Right atrium auricular region (tissue), 2 donors: Measurements from ENCODE around the gene ANKRD28. TPM values are rescaled to one million over a fixed set of nuclear protein-coding genes. Genes with fewer than 3 reads are reported as not detected.
"Not testable (repeated sequence)": the region's sequence is repeated elsewhere in the genome, so short reads cannot be mapped to it uniquely, and the experiment has no call there.

ENCODE experiments used
- DNase-seq: peaks from one replicate; pipeline ENCODE4 v3.0.0-alpha.2; 2019; ENCODE audit warnings: low spot score
- H3K27ac ChIP-seq, 2 donors: fragments of 200-600 bp; sonication (generic); 1 replicate in 1 of 2; 2 replicates in 1 of 2; pipeline ENCODE4 v1.5.1; 2016 to 2019
- H3K27me3 ChIP-seq, 2 donors: fragments of 200-600 bp; sonication (generic); one replicate each; pipeline versions ENCODE4 v1.5.1 to v1.6.0; 2017 to 2019
- H3K36me3 ChIP-seq: fragments of 200-600 bp; sonication (generic); one replicate; pipeline ENCODE4 v1.5.1; 2016
- H3K4me1 ChIP-seq, 2 donors: fragments of 200-600 bp; sonication (generic); one replicate each; pipeline versions ENCODE4 v1.5.1 to v1.6.0; 2017 to 2019
- H3K4me3 ChIP-seq, 2 donors: fragments of 200-600 bp; sonication (generic); 1 replicate in 1 of 2; 2 replicates in 1 of 2; pipeline ENCODE4 v1.5.1; 2017 to 2019; ENCODE audit warnings: mild to moderate bottlenecking in 1 of 2, moderate library complexity in 1 of 2
- H3K9me3 ChIP-seq, 2 donors: fragments of 200-600 bp; sonication (generic); one replicate each; pipeline ENCODE4 v1.5.1; 2019
- CTCF ChIP-seq, 2 donors: fragments of 200-600 bp; sonication (generic); IDR thresholded peaks; one replicate each; pipeline ENCODE4 v1.5.1; 2019; ENCODE audit warnings: antibody characterized with exemption in 2 of 2
- total RNA-seq, 2 donors: library from RNA; depleted of rRNA; stranded (reverse); fragments of >200 nt; gene quantifications; one replicate each; pipeline ENCODE4 v1.1.0, GENCODE V29; 2016

The ANKRD28 gene
- 10 to 100 TPM in 1 of 2 donors, 1 to 10 TPM in 1; 9.2 to 11.3 TPM for total RNA-seq

GRCh38 chr3:15797642-15798303 is at the start of gene ANKRD28:
Gene ANKRD28, minus strand, starts transcription at chr3:15797979. Its CDS starts 1,458 bp downstream, at chr3:15796521.
- TF ChIP-seq CTCF (IDR thresholded peaks at IDR 0.05), result peak in 1 of 2 donors; percentile 38
- Histone ChIP-seq H3K4me1 (peaks cover 0 to 37% of the 10 kb centered on the region in 2 donors), H3K27me3 (no peaks in the 10 kb centered on the region), H3K36me3 (no peaks in the 10 kb centered on the region), H3K9me3 (no peaks in the 10 kb centered on the region), H3K4me3 (peak within 1 kb of the TSS; percentile 25 to 35), H3K27ac (peak within 1 kb of the TSS; percentile 67 to 82)
- no peak for DNase-seq

DNA sequence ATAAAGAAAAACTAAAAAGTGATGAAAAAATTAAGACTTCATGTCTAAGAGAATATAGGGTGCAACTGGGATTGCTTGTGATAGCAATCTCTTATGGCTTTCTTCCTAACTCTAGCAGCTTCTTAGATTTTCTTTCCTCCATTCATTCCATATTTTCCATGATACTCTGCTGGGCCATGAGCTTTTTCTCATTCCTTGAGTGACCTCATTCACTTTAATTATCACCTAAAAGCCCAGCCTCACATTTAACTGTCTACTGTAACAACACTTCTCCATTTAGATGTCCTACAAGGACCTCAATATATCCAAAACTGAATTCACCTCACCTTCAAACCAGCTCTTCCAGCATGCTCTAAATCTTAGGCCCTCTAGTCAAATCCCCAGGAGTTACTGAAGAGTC is 49.5 kb upstream of the ANKRD28 start:
- no peaks in the 10 kb centered on the region for H3K4me1 ChIP-seq
- H3K27ac ChIP-seq, result no peak overlapping the region
- no peak for DNase-seq
- no peak for TF ChIP-seq CTCF (IDR thresholded peaks at IDR 0.05)
- H3K27me3 ChIP-seq, result no peaks in the 10 kb centered on the region
- no peak overlapping the region for H3K4me3 ChIP-seq
- H3K36me3 ChIP-seq, result no peaks in the 10 kb centered on the region
- peaks cover 0 to 18% of the 10 kb centered on the region in 2 donors for H3K9me3 ChIP-seq

GRCh38 chr3:15846606-15847005 is 48.8 kb upstream of the ANKRD28 start:
- Histone ChIP-seq H3K9me3 (peaks cover 0 to 12% of the 10 kb centered on the region in 2 donors), H3K27me3 (no peaks in the 10 kb centered on the region), H3K4me1 (no peaks in the 10 kb centered on the region), H3K36me3 (no peaks in the 10 kb centered on the region), H3K27ac (no peak overlapping the region), H3K4me3 (no peak overlapping the region)
- DNase-seq, result no peak
- TF ChIP-seq CTCF (IDR thresholded peaks at IDR 0.05), result no peak

DNA sequence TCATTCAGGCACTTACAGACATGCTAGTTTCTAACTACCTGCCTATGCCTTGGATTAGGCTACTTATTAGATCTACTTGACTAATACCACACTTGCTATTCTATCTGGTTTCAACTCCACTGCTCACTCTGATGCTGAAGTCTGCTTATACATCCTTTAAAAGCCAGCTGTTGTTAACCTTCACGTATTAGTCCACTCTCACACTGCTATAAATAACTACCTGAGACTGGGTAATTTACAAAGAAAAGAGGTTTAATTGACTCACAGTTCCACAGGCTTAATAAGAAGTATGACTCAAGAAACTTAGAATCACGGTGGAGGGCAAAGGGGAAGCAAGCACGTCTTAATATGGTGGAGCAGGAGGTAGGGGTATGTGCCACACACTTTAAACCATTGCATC is 47.7 kb upstream of the ANKRD28 start:
- no peaks in the 10 kb centered on the region for H3K27me3 ChIP-seq
- DNase-seq, result no peak
- no peaks in the 10 kb centered on the region for H3K36me3 ChIP-seq
- TF ChIP-seq CTCF (IDR thresholded peaks at IDR 0.05), result no peak
- peaks cover 0 to 13% of the 10 kb centered on the region in 2 donors for H3K9me3 ChIP-seq
- H3K4me3 ChIP-seq, result no peak overlapping the region
- no peak overlapping the region for H3K27ac ChIP-seq
- H3K4me1 ChIP-seq, result no peaks in the 10 kb centered on the region

- Histone ChIP-seq H3K27me3 (no peaks in the 10 kb centered on the region), H3K36me3 (no peaks in the 10 kb centered on the region), H3K4me3 (no peak overlapping the region), H3K4me1 (no peaks in the 10 kb centered on the region), H3K9me3 (peaks cover 0 to 17% of the 10 kb centered on the region in 2 donors), H3K27ac (no peak overlapping the region)
- DNase-seq, result no peak
- no peak for TF ChIP-seq CTCF (IDR thresholded peaks at IDR 0.05)
Observed at GRCh38 chr3:15844889-15845288, 47.1 kb upstream of the ANKRD28 start.

DNA sequence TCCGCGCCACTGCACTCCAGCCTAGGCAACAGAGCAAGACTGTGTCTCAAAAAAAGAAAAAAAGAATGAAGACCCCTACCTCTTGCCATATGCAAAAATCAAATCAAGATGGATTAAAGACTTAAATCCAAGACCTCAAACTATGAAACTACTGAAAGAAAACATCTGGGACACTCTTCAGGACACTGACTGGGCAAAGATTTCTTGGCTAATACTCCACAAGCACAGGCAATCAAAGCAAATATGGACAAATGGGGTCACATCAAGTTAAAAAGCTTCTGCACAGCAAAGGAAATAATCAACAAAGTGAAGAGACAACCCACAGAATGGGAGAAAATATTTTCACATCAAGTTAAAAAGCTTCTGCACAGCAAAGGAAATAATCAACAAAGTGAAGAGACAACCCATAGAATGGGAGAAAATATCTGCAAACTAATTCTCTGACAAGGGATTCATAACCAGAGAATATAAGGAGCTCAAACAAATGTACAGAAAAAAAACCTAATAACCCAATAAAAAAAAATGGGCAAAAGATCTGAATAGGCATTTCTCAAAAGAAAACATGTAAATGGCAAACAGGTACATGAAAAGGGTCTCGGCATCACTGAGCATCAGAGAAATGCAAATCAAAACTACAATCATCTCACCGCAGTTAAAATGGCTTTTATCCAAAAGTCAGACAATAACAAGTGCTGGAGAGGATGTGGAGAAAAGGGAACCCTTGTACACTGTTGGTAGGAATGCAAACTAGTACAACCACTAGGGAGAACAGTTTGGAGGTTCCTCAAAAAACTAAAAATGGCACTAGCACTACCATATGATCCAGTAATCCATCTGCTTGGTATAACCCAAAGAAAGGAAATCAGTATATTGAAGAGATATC is 43.6 kb upstream of the ANKRD28 start:
- not testable (repeated sequence) for DNase-seq, H3K36me3 ChIP-seq, H3K4me3 ChIP-seq, H3K27me3 ChIP-seq, H3K9me3 ChIP-seq, H3K4me1 ChIP-seq, H3K27ac ChIP-seq
